HepG2 (cell line): ENCODE measurements around the gene PRPF38A.

ENCODE experiments used
- RFX5 ChIP-seq: IDR thresholded peaks from 2 replicates; pipeline ENCODE4 v1.6.1; 2011; ENCODE audit warnings: low read depth, low read length, improper control_type of control experiment
- TF ChIP-seq, protein P1 (sequence below): sonication (generic); formaldehyde crosslinking; IDR thresholded peaks from 2 replicates; pipeline ENCODE4 v1.8.1; 2023; ENCODE audit warnings: mild to moderate bottlenecking, missing genetic modification reagents, borderline replicate concordance

GRCh38 chr1:52435650-52436049 is 31.2 kb downstream of the PRPF38A start:
- TF ChIP-seq, protein P1, sequence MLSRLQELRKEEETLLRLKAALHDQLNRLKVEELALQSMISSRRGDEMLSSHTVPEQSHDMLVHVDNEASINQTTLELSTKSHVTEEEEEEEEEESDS (CRISPR knock-in tag): no peak
- no peak for TF ChIP-seq RFX5
